DND-41 (cell line): Measurements from ENCODE around the gene FZD10.

Source experiments
- CTCF ChIP-seq: IDR thresholded peaks from 2 replicates; pipeline ENCODE4 v1.5.1; 2012; ENCODE audit warnings: borderline replicate concordance, low read length, moderate library complexity, mild to moderate bottlenecking; ENCODE audit not compliant: poor library complexity, severe bottlenecking; ENCODE audit errors: extremely low read depth
- EZH2 ChIP-seq: IDR thresholded peaks from 3 replicates; pipeline ENCODE4 v1.6.1; 2012; ENCODE audit warnings: borderline replicate concordance, low read depth, mild to moderate bottlenecking, moderate library complexity, low read length, inconsistent platforms; ENCODE audit not compliant: severe bottlenecking

DNA sequence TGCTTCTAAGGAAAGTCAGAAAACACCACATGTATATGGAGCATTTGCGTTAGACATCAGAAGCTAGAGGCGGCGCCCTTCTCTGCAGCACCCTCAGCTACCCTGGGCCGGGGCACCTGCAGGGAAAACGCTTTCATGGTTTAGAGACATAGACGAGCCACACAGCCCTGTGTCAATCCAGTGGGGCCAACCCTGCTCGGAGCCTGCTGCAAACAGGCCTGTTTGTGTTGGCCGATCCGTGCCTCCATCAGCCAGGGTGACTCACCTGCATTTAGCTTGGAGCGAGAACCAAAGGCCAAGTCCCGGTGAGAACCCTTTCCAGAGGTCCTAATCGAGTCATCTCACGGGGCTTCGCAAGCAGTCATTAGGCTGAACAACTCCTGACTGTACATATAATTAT is 19.5 kb upstream of the FZD10 start:
- TF ChIP-seq CTCF (no peak), EZH2 (no peak)
